ENCODE results near the gene RXRA. TPM values are rescaled to one million over a fixed set of nuclear protein-coding genes. Genes with fewer than 3 reads are reported as not detected.

Gene RXRA
- total and polyA plus RNA-seq, 2 of the 4 experiments (the other 2 are of a cell fraction), result 7.5 to 17.9 TPM

- no peak for ATAC-seq (ENCODE audit: low read depth)
- H3K23ac ChIP-seq (ENCODE audit: low read depth, low read length), result no peak overlapping the region
- in situ Hi-C loops (cut with MboI; ENCODE audit: low sequenced_read_pairs) (no loop called here), dilution Hi-C loops (cut with HindIII; ENCODE audit: low sequenced_read_pairs, unreplicated experiment) (no loop called here), intact Hi-C loops (cut with micrococcal nuclease) (no loop called here)
- TF ChIP-seq, protein P1, sequence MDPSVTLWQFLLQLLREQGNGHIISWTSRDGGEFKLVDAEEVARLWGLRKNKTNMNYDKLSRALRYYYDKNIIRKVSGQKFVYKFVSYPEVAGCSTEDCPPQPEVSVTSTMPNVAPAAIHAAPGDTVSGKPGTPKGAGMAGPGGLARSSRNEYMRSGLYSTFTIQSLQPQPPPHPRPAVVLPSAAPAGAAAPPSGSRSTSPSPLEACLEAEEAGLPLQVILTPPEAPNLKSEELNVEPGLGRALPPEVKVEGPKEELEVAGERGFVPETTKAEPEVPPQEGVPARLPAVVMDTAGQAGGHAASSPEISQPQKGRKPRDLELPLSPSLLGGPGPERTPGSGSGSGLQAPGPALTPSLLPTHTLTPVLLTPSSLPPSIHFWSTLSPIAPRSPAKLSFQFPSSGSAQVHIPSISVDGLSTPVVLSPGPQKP (IDR thresholded peaks at IDR 0.05; ENCODE audit: borderline replicate concordance, low read depth, low read length), result no peak
- TF ChIP-seq MAFK (IDR thresholded peaks at IDR 0.05; ENCODE audit: low read depth, low read length), result no peak
- TF ChIP-seq, protein P2, sequence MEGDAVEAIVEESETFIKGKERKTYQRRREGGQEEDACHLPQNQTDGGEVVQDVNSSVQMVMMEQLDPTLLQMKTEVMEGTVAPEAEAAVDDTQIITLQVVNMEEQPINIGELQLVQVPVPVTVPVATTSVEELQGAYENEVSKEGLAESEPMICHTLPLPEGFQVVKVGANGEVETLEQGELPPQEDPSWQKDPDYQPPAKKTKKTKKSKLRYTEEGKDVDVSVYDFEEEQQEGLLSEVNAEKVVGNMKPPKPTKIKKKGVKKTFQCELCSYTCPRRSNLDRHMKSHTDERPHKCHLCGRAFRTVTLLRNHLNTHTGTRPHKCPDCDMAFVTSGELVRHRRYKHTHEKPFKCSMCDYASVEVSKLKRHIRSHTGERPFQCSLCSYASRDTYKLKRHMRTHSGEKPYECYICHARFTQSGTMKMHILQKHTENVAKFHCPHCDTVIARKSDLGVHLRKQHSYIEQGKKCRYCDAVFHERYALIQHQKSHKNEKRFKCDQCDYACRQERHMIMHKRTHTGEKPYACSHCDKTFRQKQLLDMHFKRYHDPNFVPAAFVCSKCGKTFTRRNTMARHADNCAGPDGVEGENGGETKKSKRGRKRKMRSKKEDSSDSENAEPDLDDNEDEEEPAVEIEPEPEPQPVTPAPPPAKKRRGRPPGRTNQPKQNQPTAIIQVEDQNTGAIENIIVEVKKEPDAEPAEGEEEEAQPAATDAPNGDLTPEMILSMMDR (conservative IDR thresholded peaks at IDR 0.05; ENCODE audit: low read depth, low read length), result no peak
- no peak for TF ChIP-seq BHLHE40 (IDR thresholded peaks at IDR 0.05; ENCODE audit: low read depth, low read length)
- no peak for TF ChIP-seq RCOR1 (IDR thresholded peaks at IDR 0.05; ENCODE audit: insufficient replicate concordance, low read length)
- no peak for TF ChIP-seq CEBPB (IDR thresholded peaks at IDR 0.05; ENCODE audit: low read depth, low read length)
- no peak for TF ChIP-seq RAD21 (IDR thresholded peaks at IDR 0.05; ENCODE audit: low read length)
- no peak for TF ChIP-seq POLR2A (IDR thresholded peaks at IDR 0.05; ENCODE audit: low read depth, low read length)
- no peak for TF ChIP-seq NFE2L2 (IDR thresholded peaks at IDR 0.05; ENCODE audit: low read depth, low read length)
- TF ChIP-seq FOS (IDR thresholded peaks at IDR 0.05; ENCODE audit: low read depth, low read length), result no peak
- TF ChIP-seq RFX5 (IDR thresholded peaks at IDR 0.05; ENCODE audit: low read depth, low read length), result no peak
- no peak for TF ChIP-seq SMC3 (IDR thresholded peaks at IDR 0.05; ENCODE audit: low read depth, low read length)
- no peak for TF ChIP-seq MAZ (IDR thresholded peaks at IDR 0.05; ENCODE audit: borderline replicate concordance, low read depth, low read length)
- no peak for TF ChIP-seq MXI1 (IDR thresholded peaks at IDR 0.05; ENCODE audit: borderline replicate concordance, low read depth, low read length)
- TF ChIP-seq CHD1 (IDR thresholded peaks at IDR 0.05; ENCODE audit: low read depth, low read length), result no peak
- TF ChIP-seq USF2 (IDR thresholded peaks at IDR 0.05; ENCODE audit: low read depth, low read length), result no peak
- no peak overlapping the region for H3K18ac ChIP-seq (ENCODE audit: low read depth, low read length)
- no peak overlapping the region for H2AK9ac ChIP-seq (replicated peaks; ENCODE audit: low read depth, low read length, poor library complexity)
- peaks cover 20% of the 10 kb centered on the region for H3K4me1 ChIP-seq (ENCODE audit: control insufficient read depth, insufficient read depth, low read length)
- H4K20me1 ChIP-seq (ENCODE audit: insufficient read depth, low read length), result peaks cover 100% of the 10 kb centered on the region
- CTCF ChIA-PET, result no interaction called here
- no peak for DNase-seq
- H3K56ac ChIP-seq (ENCODE audit: extremely low read depth, insufficient read depth, low read length), result no peak overlapping the region
- H2BK20ac ChIP-seq (ENCODE audit: low read depth, low read length), result no peak overlapping the region
- H3K36me3 ChIP-seq (ENCODE audit: control insufficient read depth, insufficient read depth, low read length), result peaks cover 5% of the 10 kb centered on the region; the same call in 1 of the 2 replicates
- no peak overlapping the region for H2BK15ac ChIP-seq (ENCODE audit: low read depth, low read length)
- no peaks in the 10 kb centered on the region; the same call in 1 of the 2 replicates for H3K9me1 ChIP-seq (ENCODE audit: insufficient read depth, low read length)
- WGBS, 2 experiments (ENCODE audit: extremely low coverage in 2 of 2, insufficient read length in 1 of 2), result 93% methylated on average over 3 of the region's 12 CpGs; no CpG with 5 or more reads in 1 of the 2 experiments
- no peak overlapping the region for H4K5ac ChIP-seq (ENCODE audit: low read depth, low read length)
- no peak overlapping the region for H2AFZ ChIP-seq (replicated peaks; ENCODE audit: low read length, poor library complexity)
- no peak overlapping the region for H3K4ac ChIP-seq (ENCODE audit: low read depth, low read length)
- H2BK5ac ChIP-seq (ENCODE audit: low read depth, low read length, poor library complexity, severe bottlenecking), result no peak overlapping the region
- no peak overlapping the region for H3K9ac ChIP-seq (ENCODE audit: low read depth, low read length)
- no peak overlapping the region for H3K4me2 ChIP-seq (ENCODE audit: low read depth, low read length)
- peaks cover 25 to 93% of the 10 kb centered on the region in 2 experiments for H3K79me1 ChIP-seq (ENCODE audit: low read depth in 1 of 2, low read length in 2 of 2)
- no TSS peak for BruUV-seq (replicated peaks)
- no peak overlapping the region for H4K91ac ChIP-seq (ENCODE audit: insufficient read depth, low read depth, low read length)
- POLR2A ChIA-PET (ENCODE audit: unreplicated experiment), result no interaction called here
- H2BK120ac ChIP-seq (ENCODE audit: low read depth, low read length), result no peak overlapping the region
- no peak overlapping the region for H3K27ac ChIP-seq (ENCODE audit: insufficient read depth, low read length)
- no peak overlapping the region for H3K4me3 ChIP-seq (ENCODE audit: insufficient read depth, low read depth, low read length)
- no peaks in the 10 kb centered on the region for H3K27me3 ChIP-seq (ENCODE audit: control insufficient read depth, insufficient read depth, low read length)
- H4K8ac ChIP-seq (ENCODE audit: low read depth in 2 of 2, low read length in 2 of 2), result no peak overlapping the region
- no peak overlapping the region for H3K14ac ChIP-seq (replicated peaks; ENCODE audit: low read depth, low read length)
- no peaks in the 10 kb centered on the region for H3K9me3 ChIP-seq (ENCODE audit: control insufficient read depth, insufficient read depth, low read length)
- H2AK5ac ChIP-seq (ENCODE audit: low read depth, low read length), result no peak overlapping the region
Observed at GRCh38 chr9:134353539-134353938, 27.3 kb downstream of the RXRA start.
